ENCODE measurements around the gene GMDS. TPM values are rescaled to one million over a fixed set of nuclear protein-coding genes. Genes with fewer than 3 reads are reported as not detected.

Gene GMDS
- total RNA-seq, 1 experiment from 2014 or later, result 31.1 TPM

- CTCF ChIA-PET, result no interaction called here
- Mint-ChIP-seq H3K27me3 (ENCODE audit: insufficient read depth, unreplicated experiment) (peaks cover 3% of the 10 kb centered on the region), H3K27ac (ENCODE audit: unreplicated experiment) (no peak overlapping the region), H3K4me3 (ENCODE audit: unreplicated experiment) (no peak overlapping the region), H3K36me3 (ENCODE audit: insufficient read depth, unreplicated experiment) (no peaks in the 10 kb centered on the region), H3K4me1 (ENCODE audit: low read depth, unreplicated experiment) (no peaks in the 10 kb centered on the region), H3K9me3 (ENCODE audit: unreplicated experiment) (peaks cover 15% of the 10 kb centered on the region)
- TF ChIP-seq CTCF (IDR thresholded peaks at IDR 0.05; ENCODE audit: insufficient read depth in 1 of 2, low read depth in 1 of 2, low read length in 1 of 2, severe bottlenecking in 1 of 2, unreplicated experiment in 1 of 2), result no peak
- DNase-seq, result no peak
- H3K27me3 ChIP-seq (replicated peaks; ENCODE audit: control insufficient read depth, insufficient read depth, low read length), result no peaks in the 10 kb centered on the region
- H3K36me3 ChIP-seq (ENCODE audit: control insufficient read depth, insufficient read depth, low read length), result no peaks in the 10 kb centered on the region
- H3K9me3 ChIP-seq, result peaks cover 4% of the 10 kb centered on the region; the same call in 1 of the 2 replicates
- H3K4me3 ChIP-seq (ENCODE audit: low read depth, low read length), result no peak overlapping the region
- no peaks in the 10 kb centered on the region for H3K4me1 ChIP-seq
- POLR2A ChIA-PET, result no interaction called here
- no TSS peak for BruUV-seq (replicated peaks)
- intact Hi-C loops (cut with micrococcal nuclease; ENCODE audit: unreplicated experiment), result no loop called here
Observed at GRCh38 chr6:1575210-1576041, 670.0 kb downstream of the GMDS start.

- no peaks in the 10 kb centered on the region for H3K4me1 Mint-ChIP-seq (ENCODE audit: low read depth, unreplicated experiment)
- peaks cover 3% of the 10 kb centered on the region for H3K27me3 Mint-ChIP-seq (ENCODE audit: insufficient read depth, unreplicated experiment)
- H3K36me3 ChIP-seq (ENCODE audit: control insufficient read depth, insufficient read depth, low read length), result no peaks in the 10 kb centered on the region
- no peak overlapping the region for H3K27ac Mint-ChIP-seq (ENCODE audit: unreplicated experiment)
- H3K9me3 ChIP-seq, result peaks cover 9% of the 10 kb centered on the region
- H3K4me3 Mint-ChIP-seq (ENCODE audit: unreplicated experiment), result no peak overlapping the region
- H3K9me3 Mint-ChIP-seq (ENCODE audit: unreplicated experiment), result peaks cover 17% of the 10 kb centered on the region
- intact Hi-C loops (cut with micrococcal nuclease; ENCODE audit: unreplicated experiment), result no loop called here
- H3K4me3 ChIP-seq (ENCODE audit: low read depth, low read length), result no peak overlapping the region
- no peak for TF ChIP-seq CTCF (IDR thresholded peaks at IDR 0.05; ENCODE audit: insufficient read depth in 1 of 2, low read depth in 1 of 2, low read length in 1 of 2, severe bottlenecking in 1 of 2, unreplicated experiment in 1 of 2)
- no peaks in the 10 kb centered on the region for H3K27me3 ChIP-seq (replicated peaks; ENCODE audit: control insufficient read depth, insufficient read depth, low read length)
- no peaks in the 10 kb centered on the region for H3K4me1 ChIP-seq
- BruUV-seq (replicated peaks), result no TSS peak
- POLR2A ChIA-PET, result no interaction called here
- DNase-seq, result no peak
- CTCF ChIA-PET, result interaction anchor here (0.7 kb wide), 1 partner anchor 51 kb away, joined by 3 read pairs; no protein-coding TSS in a partner anchor
- no peaks in the 10 kb centered on the region for H3K36me3 Mint-ChIP-seq (ENCODE audit: insufficient read depth, unreplicated experiment)
Observed at GRCh38 chr6:1574890-1575209, 670.6 kb downstream of the GMDS start.

- POLR2A ChIA-PET, result no interaction called here
- no peak overlapping the region for H3K4me3 Mint-ChIP-seq (ENCODE audit: unreplicated experiment)
Observed at GRCh38 chr6:1574083-1574761, 671.2 kb downstream of the GMDS start.

More at GRCh38 chr6:1574083-1574761, 671.2 kb downstream of the GMDS start:
- CTCF ChIA-PET, result interaction anchor here (0.7 kb wide), 1 partner anchor 50 kb away, joined by 3 read pairs; no protein-coding TSS in a partner anchor
- intact Hi-C loops (cut with micrococcal nuclease; ENCODE audit: unreplicated experiment), result no loop called here
- Histone ChIP-seq H3K9me3 (peaks cover 9% of the 10 kb centered on the region), H3K36me3 (ENCODE audit: control insufficient read depth, insufficient read depth, low read length) (no peaks in the 10 kb centered on the region), H3K27me3 (replicated peaks; ENCODE audit: control insufficient read depth, insufficient read depth, low read length) (no peaks in the 10 kb centered on the region), H3K4me1 (no peaks in the 10 kb centered on the region), H3K4me3 (ENCODE audit: low read depth, low read length) (no peak overlapping the region)
- DNase-seq, result no peak
- H3K27me3 Mint-ChIP-seq (ENCODE audit: insufficient read depth, unreplicated experiment), result no peaks in the 10 kb centered on the region
- H3K36me3 Mint-ChIP-seq (ENCODE audit: insufficient read depth, unreplicated experiment), result no peaks in the 10 kb centered on the region
- H3K4me1 Mint-ChIP-seq (ENCODE audit: low read depth, unreplicated experiment), result no peaks in the 10 kb centered on the region
- peaks cover 17% of the 10 kb centered on the region for H3K9me3 Mint-ChIP-seq (ENCODE audit: unreplicated experiment)
- no TSS peak for BruUV-seq (replicated peaks)
- TF ChIP-seq CTCF (IDR thresholded peaks at IDR 0.05; ENCODE audit: insufficient read depth in 1 of 2, low read depth in 1 of 2, low read length in 1 of 2, severe bottlenecking in 1 of 2, unreplicated experiment in 1 of 2), result no peak
- no peak overlapping the region for H3K27ac Mint-ChIP-seq (ENCODE audit: unreplicated experiment)

Data from Caco-2 (cell line).